Stimulated activated CD8-positive, alpha-beta memory T cell treated with anti-CD3 and anti-CD28 coated beads, Interleukin-4, amount 100 ng/mL, for 1 hour (primary cell): ENCODE results near the gene HOXB8.

Source experiments
- DNase-seq, 2 donors: peaks; one replicate each; pipeline ENCODE4 v3.0.0-alpha.2; 2020; ENCODE audit warnings: low read depth in 2 of 2, low spot score in 1 of 2

The HOXB8 gene

GRCh38 chr17:48596735-48597527 lies 18.2 kb downstream of the HOXB8 start:
- no peak for DNase-seq

- no peak for DNase-seq
Observed at GRCh38 chr17:48596000-48596734, 18.9 kb downstream of the HOXB8 start.

- DNase-seq: no peak
Observed at GRCh38 chr17:48595278-48595999, 19.7 kb downstream of the HOXB8 start.

- no peak for DNase-seq
Observed at GRCh38 chr17:48594538-48595277, 20.4 kb downstream of the HOXB8 start.

- peak; percentile 53 to 62 for DNase-seq
Observed at GRCh38 chr17:48593840-48594537, 21.1 kb downstream of the HOXB8 start.

GRCh38 chr17:48593126-48593829 lies 21.8 kb downstream of the HOXB8 start, which contains the start of gene HOXB5:
TSS of gene HOXB5 (minus strand) at chr17:48593779. CDS start at chr17:48593682, 97 bp downstream.
- no peak for DNase-seq

- no peak for DNase-seq
Observed at GRCh38 chr17:48592577-48592976, 22.5 kb downstream of the HOXB8 start.

- no peak for DNase-seq
Observed at GRCh38 chr17:48592057-48592514, 23.0 kb downstream of the HOXB8 start.

GRCh38 chr17:48591255-48592056 lies 23.6 kb downstream of the HOXB8 start:
- no peak for DNase-seq

GRCh38 chr17:48590607-48591161 lies 24.4 kb downstream of the HOXB8 start:
- no peak for DNase-seq

GRCh38 chr17:48589831-48590606 lies 25.1 kb downstream of the HOXB8 start, which contains the start of gene HOXB3:
TSS of gene HOXB3 (minus strand) at chr17:48590241. CDS start at chr17:48552474, 37,767 bp downstream.
- no peak for DNase-seq

GRCh38 chr17:48589060-48589830 lies 25.8 kb downstream of the HOXB8 start:
- no peak for DNase-seq

- DNase-seq: no peak
Observed at GRCh38 chr17:48588528-48588927, 26.6 kb downstream of the HOXB8 start.

- no peak for DNase-seq
Observed at GRCh38 chr17:48588074-48588415, 27.0 kb downstream of the HOXB8 start.

GRCh38 chr17:48587276-48588073 lies 27.6 kb downstream of the HOXB8 start:
- no peak for DNase-seq
